GM21515 (cell line): ENCODE data around the gene ANAPC16.
"Not testable (repeated sequence)": the region's sequence is repeated elsewhere in the genome, so short reads cannot be mapped to it uniquely, and the experiment has no call there.

Experiments used
- ATAC-seq: cut with Tn5 transposase; IDR thresholded peaks from one replicate; pipeline ENCODE4 v1.9.1; 2021; ENCODE audit not compliant: unreplicated experiment

The ANAPC16 gene

GRCh38 chr10:72215611-72216549 is at the start of gene ANAPC16, which contains the start of gene ASCC1:
ANAPC16 (plus strand) TSS chr10:72216012; CDS start chr10:72223915, 7,903 bp downstream.
ASCC1 (minus strand) TSS chr10:72216276; CDS start chr10:72213298, 2,978 bp downstream.
- ATAC-seq = peak; percentile 74

- no peak for ATAC-seq
Observed at GRCh38 chr10:72167118-72167517, 48.7 kb upstream of the ANAPC16 start.

- no peak for ATAC-seq
Observed at GRCh38 chr10:72170263-72170662, 45.5 kb upstream of the ANAPC16 start.

- no peak for ATAC-seq
Observed at GRCh38 chr10:72170733-72171132, 45.1 kb upstream of the ANAPC16 start.

GRCh38 chr10:72171175-72171630 is 44.6 kb upstream of the ANAPC16 start:
- no peak for ATAC-seq

GRCh38 chr10:72173262-72173618 is 42.6 kb upstream of the ANAPC16 start:
- no peak for ATAC-seq

- no peak for ATAC-seq
Observed at GRCh38 chr10:72173619-72174296, 42.1 kb upstream of the ANAPC16 start.

- ATAC-seq = no peak
Observed at GRCh38 chr10:72174297-72174662, 41.5 kb upstream of the ANAPC16 start.

GRCh38 chr10:72175149-72175548 is 40.7 kb upstream of the ANAPC16 start:
- ATAC-seq = no peak

GRCh38 chr10:72176701-72177100 is 39.1 kb upstream of the ANAPC16 start:
- ATAC-seq = no peak

- no peak for ATAC-seq
Observed at GRCh38 chr10:72177454-72177853, 38.4 kb upstream of the ANAPC16 start.

- ATAC-seq = no peak
Observed at GRCh38 chr10:72184156-72184555, 31.7 kb upstream of the ANAPC16 start.

- no peak for ATAC-seq
Observed at GRCh38 chr10:72186258-72186981, 29.4 kb upstream of the ANAPC16 start.

GRCh38 chr10:72186982-72187330 is 28.9 kb upstream of the ANAPC16 start:
- ATAC-seq = no peak

- ATAC-seq = no peak
Observed at GRCh38 chr10:72194949-72195348, 20.9 kb upstream of the ANAPC16 start.

GRCh38 chr10:72200883-72201282 is 14.9 kb upstream of the ANAPC16 start:
- ATAC-seq = no peak

GRCh38 chr10:72201293-72201692 is 14.5 kb upstream of the ANAPC16 start:
- ATAC-seq = no peak

- ATAC-seq = no peak
Observed at GRCh38 chr10:72204296-72204695, 11.5 kb upstream of the ANAPC16 start.

- no peak for ATAC-seq
Observed at GRCh38 chr10:72204724-72205123, 11.1 kb upstream of the ANAPC16 start.

GRCh38 chr10:72206511-72207229 is 9.1 kb upstream of the ANAPC16 start:
- no peak for ATAC-seq

GRCh38 chr10:72208526-72208925 is 7.3 kb upstream of the ANAPC16 start:
- ATAC-seq = not testable (repeated sequence)
